GM12892 (cell line): ENCODE measurements around the gene LTB4R.

Experiments
- POLR2A ChIP-seq: IDR thresholded peaks from 2 replicates; pipeline ENCODE4 v1.6.1; 2011; ENCODE audit warnings: low read depth, low read length, control low read depth
- POLR2AphosphoS5 ChIP-seq: IDR thresholded peaks from 2 replicates; pipeline ENCODE4 v1.6.1; 2011; ENCODE audit warnings: low read depth, low read length, control low read depth
- TAF1 ChIP-seq: IDR thresholded peaks from 2 replicates; pipeline ENCODE4 v1.6.1; 2011; ENCODE audit warnings: low read depth, mild to moderate bottlenecking, control low read depth, low read length, borderline replicate concordance

- TF ChIP-seq POLR2A (peak; percentile 88; the same call in 1 of the 2 replicates), POLR2AphosphoS5 (0 out of 2 replicates have a peak, but pooled peaks have one; percentile 69), TAF1 (peak; percentile 60; the same call in 1 of the 2 replicates)
Observed at GRCh38 chr14:24271134-24271833, 40.0 kb upstream of the LTB4R start, which contains the start of gene RABGGTA.
